B cell (primary cell): ENCODE results near the gene RIPOR1.

Source experiments
- EZH2 ChIP-seq: IDR thresholded peaks from 2 replicates; pipeline ENCODE4 v1.6.1; 2012; ENCODE audit warnings: borderline replicate concordance, low read depth, mild to moderate bottlenecking, moderate library complexity, low read length; ENCODE audit not compliant: insufficient read depth, poor library complexity, severe bottlenecking
- TF ChIP-seq, protein P1 (sequence below): fragments of 200-600 bp; IDR thresholded peaks from one replicate; pipeline ENCODE4 v1.8.0; 2022; ENCODE audit warnings: antibody characterized with exemption, mild to moderate bottlenecking

- TF ChIP-seq, protein P1, sequence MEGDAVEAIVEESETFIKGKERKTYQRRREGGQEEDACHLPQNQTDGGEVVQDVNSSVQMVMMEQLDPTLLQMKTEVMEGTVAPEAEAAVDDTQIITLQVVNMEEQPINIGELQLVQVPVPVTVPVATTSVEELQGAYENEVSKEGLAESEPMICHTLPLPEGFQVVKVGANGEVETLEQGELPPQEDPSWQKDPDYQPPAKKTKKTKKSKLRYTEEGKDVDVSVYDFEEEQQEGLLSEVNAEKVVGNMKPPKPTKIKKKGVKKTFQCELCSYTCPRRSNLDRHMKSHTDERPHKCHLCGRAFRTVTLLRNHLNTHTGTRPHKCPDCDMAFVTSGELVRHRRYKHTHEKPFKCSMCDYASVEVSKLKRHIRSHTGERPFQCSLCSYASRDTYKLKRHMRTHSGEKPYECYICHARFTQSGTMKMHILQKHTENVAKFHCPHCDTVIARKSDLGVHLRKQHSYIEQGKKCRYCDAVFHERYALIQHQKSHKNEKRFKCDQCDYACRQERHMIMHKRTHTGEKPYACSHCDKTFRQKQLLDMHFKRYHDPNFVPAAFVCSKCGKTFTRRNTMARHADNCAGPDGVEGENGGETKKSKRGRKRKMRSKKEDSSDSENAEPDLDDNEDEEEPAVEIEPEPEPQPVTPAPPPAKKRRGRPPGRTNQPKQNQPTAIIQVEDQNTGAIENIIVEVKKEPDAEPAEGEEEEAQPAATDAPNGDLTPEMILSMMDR, result no peak
- no peak for TF ChIP-seq EZH2
Observed at GRCh38 chr16:67544329-67544841, 15.8 kb downstream of the RIPOR1 start.
